Smooth muscle cell (in vitro differentiated cells): Measurements from ENCODE around the gene SYT15. TPM values are rescaled to one million over a fixed set of nuclear protein-coding genes. Genes with fewer than 3 reads are reported as not detected.
A peak's percentile ranks its signal among the peaks of the same experiment; 100 is the strongest.

ENCODE experiments used
- DNase-seq: peaks from one replicate; lab custom pipeline; 2025; ENCODE audit not compliant: unreplicated experiment; lab: John Stamatoyannopoulos, UW
- H2AFZ ChIP-seq: fragments of 200-600 bp; sonication (generic); 2 replicates; pipeline ENCODE4 v1.6.0; 2016; ENCODE audit warnings: antibody characterized with exemption, low read depth, mild to moderate bottlenecking
- H3F3A ChIP-seq: fragments of 200-600 bp; sonication (generic); 2 replicates; pipeline ENCODE4 v1.6.0; 2017; ENCODE audit warnings: antibody characterized with exemption, low read depth
- H3K27ac ChIP-seq: fragments of 200-600 bp; sonication (generic); 2 replicates; pipeline ENCODE4 v1.5.1; 2016; ENCODE audit warnings: low read depth, mild to moderate bottlenecking
- H3K27me3 ChIP-seq: fragments of 200-600 bp; sonication (generic); 2 replicates; pipeline ENCODE4 v1.6.1; 2016; ENCODE audit warnings: low read depth, mild to moderate bottlenecking
- H3K36me3 ChIP-seq: fragments of 200-600 bp; sonication (generic); 2 replicates; pipeline ENCODE4 v1.5.1; 2016; ENCODE audit warnings: low read depth
- H3K4me1 ChIP-seq: fragments of 200-600 bp; sonication (generic); 2 replicates; pipeline ENCODE4 v1.5.1; 2016; ENCODE audit warnings: low read depth
- H3K4me2 ChIP-seq: fragments of 200-600 bp; sonication (generic); 2 replicates; pipeline ENCODE4 v1.6.0; 2016; ENCODE audit warnings: mild to moderate bottlenecking
- H3K4me3 ChIP-seq: fragments of 200-600 bp; sonication (generic); 2 replicates; pipeline ENCODE4 v1.5.1; 2016; ENCODE audit warnings: mild to moderate bottlenecking
- H3K79me2 ChIP-seq: fragments of 200-600 bp; sonication (generic); 2 replicates; pipeline ENCODE4 v1.6.0; 2016; ENCODE audit warnings: low read depth, mild to moderate bottlenecking
- H3K9ac ChIP-seq: fragments of 200-600 bp; sonication (generic); 2 replicates; pipeline ENCODE4 v1.6.0; 2016; ENCODE audit warnings: low read depth
- H3K9me3 ChIP-seq: fragments of 200-600 bp; sonication (generic); replicated peaks from 2 replicates; pipeline ENCODE4 v1.5.1; 2016; ENCODE audit warnings: low read depth
- H4K20me1 ChIP-seq: fragments of 200-600 bp; sonication (generic); 2 replicates; pipeline ENCODE4 v1.6.0; 2016; ENCODE audit warnings: low read depth
- WGBS: methylation state at CpG from one replicate; pipeline ENCODE4 v1.1.7; 2016; ENCODE audit warnings: low lambda C conversion rate; 5-methylcytosine and 5-hydroxymethylcytosine counted together
- polyA plus RNA-seq: library from polyadenylated mRNA; unstranded; fragments of >200 nt; fragmentation: Nextera tagmentation; extraction: Ambion mirVana; gene quantifications from 2 replicates; pipeline ENCODE4 v1.2.1, GENCODE V29; 2016
- total RNA-seq: library from RNA; depleted of rRNA; stranded (reverse); fragments of >200 nt; gene quantifications from 2 replicates; pipeline ENCODE4 v1.2.3, GENCODE V29; 2014
- TF ChIP-seq, protein P1 (sequence below): fragments of 200-600 bp; sonication (generic); IDR thresholded peaks from 2 replicates; pipeline ENCODE4 v1.5.1; 2017; ENCODE audit warnings: borderline replicate concordance, mild to moderate bottlenecking, antibody characterized with exemption; ENCODE audit not compliant: insufficient read depth, poor library complexity, severe bottlenecking

SYT15 gene
- total and polyA plus RNA-seq, 2 experiments from 2014 or later: 0.22 to 0.89 TPM

DNA sequence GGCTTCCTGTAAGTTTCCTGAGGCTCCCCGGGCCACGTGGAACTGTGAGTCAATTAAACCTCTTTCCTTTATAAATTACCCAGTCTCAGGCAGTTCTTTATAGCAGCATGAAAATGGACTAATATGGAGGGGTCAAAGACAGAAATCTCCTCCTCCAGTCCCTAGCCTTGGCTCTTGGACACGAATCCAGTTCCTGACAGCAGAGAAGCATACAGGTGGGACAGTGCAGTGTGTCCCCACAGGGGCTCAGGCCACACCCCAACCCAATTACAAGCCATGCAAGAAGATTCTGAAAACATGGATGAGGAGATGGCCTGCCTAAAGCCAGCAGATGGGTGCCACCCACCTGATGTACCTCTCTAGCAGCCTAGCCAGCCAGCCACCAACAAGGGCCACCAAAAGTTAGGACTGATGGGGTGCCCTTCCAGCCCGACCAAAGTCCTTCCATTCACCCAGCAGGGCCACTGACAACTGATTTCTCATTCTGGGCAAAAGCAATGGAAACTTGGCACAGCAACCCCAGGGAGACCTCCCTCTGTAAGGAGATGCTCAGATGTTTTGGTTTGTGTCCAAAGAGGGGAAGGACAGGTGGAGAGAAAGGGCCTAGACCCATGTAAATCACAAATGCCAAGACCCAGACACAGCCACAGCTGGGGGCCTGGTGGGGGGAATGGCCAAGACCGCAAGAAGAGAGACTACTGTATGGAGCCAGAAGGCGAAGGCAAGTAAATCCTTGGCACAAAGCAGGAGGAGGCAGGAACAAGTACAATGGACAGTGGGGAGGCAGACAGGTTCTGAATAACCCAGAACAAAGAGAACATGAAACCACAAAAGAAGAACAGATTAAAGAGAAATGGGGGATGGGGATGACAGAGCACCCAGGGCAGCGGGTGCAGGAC lies 36.1 kb upstream of the SYT15 start:
- peaks cover 5% of the 10 kb centered on the region for H3K27me3 ChIP-seq
- WGBS: 85% methylated on average over 7 of the region's 7 CpGs

DNA sequence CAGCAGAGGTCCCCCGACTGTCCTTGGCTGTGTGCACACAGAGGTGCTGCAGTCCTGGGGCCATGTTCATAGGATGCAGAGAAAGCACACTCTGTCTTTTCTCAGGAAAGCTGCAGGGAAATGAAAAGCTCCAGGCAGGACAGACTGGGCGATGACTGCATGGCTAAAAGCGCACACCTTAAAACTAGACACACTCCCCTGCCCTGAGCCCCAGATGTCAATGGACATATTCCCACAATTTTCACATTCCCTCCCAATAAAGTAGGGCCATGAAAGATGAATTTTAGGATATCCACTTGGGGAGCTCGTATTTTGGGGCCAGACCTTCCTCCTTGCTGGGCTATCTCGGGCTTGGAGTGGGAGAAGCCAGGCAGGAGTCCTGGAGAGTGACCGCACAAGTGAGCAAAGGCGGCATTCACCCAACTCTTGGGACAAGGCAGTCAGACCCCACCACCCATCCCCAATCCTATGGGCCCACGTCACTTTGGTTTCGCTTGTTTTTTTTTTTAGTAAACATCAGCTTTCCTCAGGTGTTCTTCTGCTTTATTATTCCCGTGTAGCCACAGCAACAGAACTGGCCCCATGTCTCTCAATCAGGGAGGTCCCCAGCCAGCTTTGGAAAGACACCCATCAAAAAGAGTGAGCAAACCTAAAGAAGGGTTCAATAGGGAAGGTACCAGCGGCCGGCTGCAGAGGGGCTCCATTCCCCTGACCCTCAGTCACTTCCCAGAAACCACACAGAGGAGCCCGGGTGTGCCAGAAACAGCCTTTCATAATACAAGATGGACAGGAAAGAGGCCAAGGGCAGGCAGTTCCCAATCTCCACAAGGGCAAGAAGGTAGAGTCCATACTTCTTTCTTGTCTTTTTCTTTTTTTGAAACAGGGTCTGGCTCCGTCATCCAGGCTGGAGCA lies 35.2 kb upstream of the SYT15 start:
- H3F3A ChIP-seq: no peaks in the 10 kb centered on the region
- H3K9ac ChIP-seq: no peak overlapping the region
- no peak overlapping the region for H2AFZ ChIP-seq
- peaks cover 9% of the 10 kb centered on the region for H3K4me1 ChIP-seq
- no peak for DNase-seq
- no peaks in the 10 kb centered on the region for H3K79me2 ChIP-seq
- H3K27me3 ChIP-seq: no peaks in the 10 kb centered on the region
- H3K9me3 ChIP-seq: no peaks in the 10 kb centered on the region
- no peak overlapping the region for H3K4me3 ChIP-seq
- H4K20me1 ChIP-seq: no peaks in the 10 kb centered on the region
- H3K4me2 ChIP-seq: no peak overlapping the region
- H3K36me3 ChIP-seq: no peaks in the 10 kb centered on the region
- TF ChIP-seq, protein P1, sequence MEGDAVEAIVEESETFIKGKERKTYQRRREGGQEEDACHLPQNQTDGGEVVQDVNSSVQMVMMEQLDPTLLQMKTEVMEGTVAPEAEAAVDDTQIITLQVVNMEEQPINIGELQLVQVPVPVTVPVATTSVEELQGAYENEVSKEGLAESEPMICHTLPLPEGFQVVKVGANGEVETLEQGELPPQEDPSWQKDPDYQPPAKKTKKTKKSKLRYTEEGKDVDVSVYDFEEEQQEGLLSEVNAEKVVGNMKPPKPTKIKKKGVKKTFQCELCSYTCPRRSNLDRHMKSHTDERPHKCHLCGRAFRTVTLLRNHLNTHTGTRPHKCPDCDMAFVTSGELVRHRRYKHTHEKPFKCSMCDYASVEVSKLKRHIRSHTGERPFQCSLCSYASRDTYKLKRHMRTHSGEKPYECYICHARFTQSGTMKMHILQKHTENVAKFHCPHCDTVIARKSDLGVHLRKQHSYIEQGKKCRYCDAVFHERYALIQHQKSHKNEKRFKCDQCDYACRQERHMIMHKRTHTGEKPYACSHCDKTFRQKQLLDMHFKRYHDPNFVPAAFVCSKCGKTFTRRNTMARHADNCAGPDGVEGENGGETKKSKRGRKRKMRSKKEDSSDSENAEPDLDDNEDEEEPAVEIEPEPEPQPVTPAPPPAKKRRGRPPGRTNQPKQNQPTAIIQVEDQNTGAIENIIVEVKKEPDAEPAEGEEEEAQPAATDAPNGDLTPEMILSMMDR: no peak
- no peak overlapping the region for H3K27ac ChIP-seq
- WGBS: 96% methylated on average over 14 of the region's 14 CpGs

More for the DNA sequence above, 36.1 kb upstream of the SYT15 start:
- Histone ChIP-seq H3K36me3 (no peaks in the 10 kb centered on the region), H4K20me1 (no peaks in the 10 kb centered on the region), H2AFZ (no peak overlapping the region), H3F3A (no peaks in the 10 kb centered on the region), H3K4me2 (no peak overlapping the region), H3K27ac (no peak overlapping the region), H3K9ac (no peak overlapping the region), H3K4me1 (peaks cover 9% of the 10 kb centered on the region), H3K4me3 (no peak overlapping the region), H3K9me3 (no peaks in the 10 kb centered on the region), H3K79me2 (no peaks in the 10 kb centered on the region)
- DNase-seq: no peak
- TF ChIP-seq, protein P1: no peak

DNA sequence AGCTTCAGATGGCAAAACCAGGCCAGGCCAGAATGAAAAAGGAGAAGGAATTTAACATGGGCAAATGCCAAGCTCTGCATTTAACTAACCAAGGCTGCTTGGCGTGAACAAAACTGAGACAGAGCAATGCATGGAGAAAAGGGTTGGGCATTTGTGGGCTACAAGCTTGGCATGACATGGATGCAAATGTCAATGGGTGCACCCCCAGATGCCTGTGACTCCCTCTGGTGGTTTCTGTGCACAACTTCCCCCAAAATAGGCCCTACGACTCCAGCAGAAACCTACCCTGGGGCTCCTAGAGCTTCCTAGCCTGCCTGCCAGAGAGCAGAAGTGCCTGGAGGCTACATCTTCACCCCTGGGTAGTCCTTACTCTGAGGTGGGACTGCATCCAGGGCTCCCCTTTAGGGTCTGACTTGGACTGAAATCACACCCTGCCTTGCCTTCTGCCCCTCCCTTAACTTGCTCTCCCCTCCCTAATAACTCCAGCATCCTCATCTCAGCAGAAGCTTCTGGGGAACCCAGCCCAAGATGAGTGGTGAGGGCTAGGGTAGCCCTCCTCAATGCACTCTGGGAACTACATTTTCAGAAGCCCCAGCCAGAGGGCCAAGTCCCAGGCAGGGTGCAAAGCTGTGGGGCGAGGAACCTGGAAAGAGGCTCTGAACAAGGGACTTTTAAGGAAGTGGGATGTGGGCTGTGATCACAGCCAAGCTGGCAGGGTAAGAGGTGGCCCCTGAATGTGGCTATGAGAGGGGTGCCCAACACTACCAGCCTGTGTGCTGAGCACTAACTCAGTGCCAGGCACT lies 33.7 kb upstream of the SYT15 start:
- WGBS: 78% methylated on average over 3 of the region's 3 CpGs
- no peak overlapping the region for H3K4me2 ChIP-seq
- no peak overlapping the region for H3K27ac ChIP-seq
- no peaks in the 10 kb centered on the region for H4K20me1 ChIP-seq
- H2AFZ ChIP-seq: no peak overlapping the region
- no peak for DNase-seq
- H3K9ac ChIP-seq: no peak overlapping the region
- H3K79me2 ChIP-seq: no peaks in the 10 kb centered on the region
- no peaks in the 10 kb centered on the region for H3K9me3 ChIP-seq
- H3F3A ChIP-seq: no peaks in the 10 kb centered on the region
- no peaks in the 10 kb centered on the region for H3K27me3 ChIP-seq
- TF ChIP-seq, protein P1: peak; percentile 26
- H3K4me3 ChIP-seq: no peak overlapping the region
- no peaks in the 10 kb centered on the region for H3K36me3 ChIP-seq
- peaks cover 9% of the 10 kb centered on the region for H3K4me1 ChIP-seq
